MM.1S (cell line): ENCODE results near the gene ZNF280B.
"Not testable (repeated sequence)": the region's sequence is repeated elsewhere in the genome, so short reads cannot be mapped to it uniquely, and the experiment has no call there.

Experiments
- EZH2 ChIP-seq: fragments of 300-600 bp; sonication (generic); optimal IDR thresholded peaks from 2 replicates; pipeline ENCODE3; 2017; ENCODE audit warnings: low read depth, mild to moderate bottlenecking, antibody characterized with exemption, low read length, mixed read lengths
- EZH2phosphoT487 ChIP-seq: fragments of 300-600 bp; sonication (generic); IDR thresholded peaks from 2 replicates; pipeline ENCODE4 v1.6.1; 2018; ENCODE audit warnings: antibody characterized with exemption, low read length
- TF ChIP-seq, protein P1 (sequence below): fragments of 300-600 bp; sonication (generic); IDR thresholded peaks from 2 replicates; pipeline ENCODE4 v1.5.1; 2016; ENCODE audit warnings: antibody characterized with exemption, low read length, mixed read lengths

DNA sequence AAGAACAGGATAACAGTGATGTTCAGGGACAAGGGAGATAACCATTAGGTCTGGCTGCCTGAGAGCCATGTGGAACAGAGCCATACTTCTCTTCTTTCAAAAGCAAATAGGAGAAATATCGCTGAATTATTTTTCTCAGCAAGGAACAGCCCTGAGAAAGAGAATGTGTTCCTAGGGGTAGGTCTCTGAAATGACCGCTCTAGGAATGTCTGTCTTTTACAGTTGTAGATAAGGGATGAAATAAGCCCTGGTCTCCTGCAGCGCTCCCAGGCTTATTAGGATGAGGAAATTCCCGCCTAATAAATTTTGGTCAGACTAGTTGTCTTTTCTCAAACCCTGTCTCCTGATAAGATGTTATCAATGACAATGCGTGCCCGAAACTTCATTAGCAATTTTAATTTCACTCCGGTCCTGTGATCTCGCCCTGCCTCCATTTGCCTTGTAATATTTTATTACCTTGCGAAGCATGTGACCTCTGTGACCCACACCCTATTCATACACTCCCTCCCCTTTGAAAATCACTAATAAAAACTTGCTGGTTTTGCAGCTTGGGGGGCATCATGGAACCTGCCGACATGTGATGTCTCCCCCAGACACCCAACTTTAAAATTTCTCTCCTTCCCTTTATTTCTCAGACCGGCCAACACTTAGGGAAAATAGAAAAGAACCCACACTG is 39.6 kb downstream of the ZNF280B start:
- TF ChIP-seq, protein P1, sequence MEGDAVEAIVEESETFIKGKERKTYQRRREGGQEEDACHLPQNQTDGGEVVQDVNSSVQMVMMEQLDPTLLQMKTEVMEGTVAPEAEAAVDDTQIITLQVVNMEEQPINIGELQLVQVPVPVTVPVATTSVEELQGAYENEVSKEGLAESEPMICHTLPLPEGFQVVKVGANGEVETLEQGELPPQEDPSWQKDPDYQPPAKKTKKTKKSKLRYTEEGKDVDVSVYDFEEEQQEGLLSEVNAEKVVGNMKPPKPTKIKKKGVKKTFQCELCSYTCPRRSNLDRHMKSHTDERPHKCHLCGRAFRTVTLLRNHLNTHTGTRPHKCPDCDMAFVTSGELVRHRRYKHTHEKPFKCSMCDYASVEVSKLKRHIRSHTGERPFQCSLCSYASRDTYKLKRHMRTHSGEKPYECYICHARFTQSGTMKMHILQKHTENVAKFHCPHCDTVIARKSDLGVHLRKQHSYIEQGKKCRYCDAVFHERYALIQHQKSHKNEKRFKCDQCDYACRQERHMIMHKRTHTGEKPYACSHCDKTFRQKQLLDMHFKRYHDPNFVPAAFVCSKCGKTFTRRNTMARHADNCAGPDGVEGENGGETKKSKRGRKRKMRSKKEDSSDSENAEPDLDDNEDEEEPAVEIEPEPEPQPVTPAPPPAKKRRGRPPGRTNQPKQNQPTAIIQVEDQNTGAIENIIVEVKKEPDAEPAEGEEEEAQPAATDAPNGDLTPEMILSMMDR = not testable (repeated sequence)
- not testable (repeated sequence) for TF ChIP-seq EZH2phosphoT487, EZH2
